ENCODE data around the gene FAM81A. TPM values are rescaled to one million over a fixed set of nuclear protein-coding genes. Genes with fewer than 3 reads are reported as not detected.

Gene FAM81A
- total RNA-seq, 6 experiments from 2014 or later: 0.18 TPM; not detected in 5

- Histone ChIP-seq H3K27ac (no peak overlapping the region), H3K4me1 (peaks cover 0 to 10% (median 0%) of the 10 kb centered on the region in 4 donors), H3K4me3 (no peak overlapping the region), H3K27me3 (no peaks in the 10 kb centered on the region), H3K9me3 (no peaks in the 10 kb centered on the region), H3K36me3 (no peaks in the 10 kb centered on the region)
- intact Hi-C loops (cut with DNase I): no loop called here
- DNase-seq: no peak
- TF ChIP-seq CTCF (IDR thresholded peaks at IDR 0.05) (no peak), POLR2A (IDR thresholded peaks at IDR 0.05) (no peak)
- no peak for ATAC-seq
- 63% methylated on average over 4 of the region's 4 CpGs for WGBS (ENCODE audit: insufficient coverage, low coverage, low lambda C conversion rate, missing lambda C conversion rate)
Observed at GRCh38 chr15:59555696-59556095, 117.7 kb downstream of the FAM81A start.

DNA sequence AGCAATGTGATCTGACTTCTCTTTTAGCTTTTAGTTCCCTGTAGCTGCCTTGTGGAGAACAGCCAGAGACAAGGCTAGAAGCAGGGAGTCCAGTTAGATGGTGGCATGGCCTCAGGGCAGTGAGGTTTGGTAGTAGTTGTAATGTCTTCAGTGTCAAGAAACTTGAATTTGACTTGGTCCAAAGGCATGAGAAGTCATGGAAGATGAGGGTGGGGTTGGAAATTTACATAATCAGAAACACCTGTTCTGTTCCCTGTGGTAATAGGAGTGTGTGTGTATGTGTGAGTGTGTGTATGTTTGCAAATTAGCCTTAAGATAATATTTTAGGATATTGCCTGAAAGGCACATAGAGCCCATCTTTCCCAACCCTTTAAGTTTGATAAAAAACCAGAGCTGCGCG is 118.4 kb downstream of the FAM81A start:
- H3K27me3 ChIP-seq: no peaks in the 10 kb centered on the region
- no peak overlapping the region for H3K27ac ChIP-seq
- peaks cover 0 to 10% (median 0%) of the 10 kb centered on the region in 4 donors for H3K4me1 ChIP-seq
- DNase-seq: no peak
- TF ChIP-seq CTCF (IDR thresholded peaks at IDR 0.05) (no peak), POLR2A (IDR thresholded peaks at IDR 0.05) (no peak)
- intact Hi-C loops (cut with DNase I): no loop called here
- no peaks in the 10 kb centered on the region for H3K36me3 ChIP-seq
- WGBS (ENCODE audit: insufficient coverage, low coverage, low lambda C conversion rate, missing lambda C conversion rate): 96% methylated on average over 2 of the region's 2 CpGs
- H3K4me3 ChIP-seq: no peak overlapping the region
- no peaks in the 10 kb centered on the region for H3K9me3 ChIP-seq
- peak in 1 of 4 donors; percentile 30 for ATAC-seq

DNA sequence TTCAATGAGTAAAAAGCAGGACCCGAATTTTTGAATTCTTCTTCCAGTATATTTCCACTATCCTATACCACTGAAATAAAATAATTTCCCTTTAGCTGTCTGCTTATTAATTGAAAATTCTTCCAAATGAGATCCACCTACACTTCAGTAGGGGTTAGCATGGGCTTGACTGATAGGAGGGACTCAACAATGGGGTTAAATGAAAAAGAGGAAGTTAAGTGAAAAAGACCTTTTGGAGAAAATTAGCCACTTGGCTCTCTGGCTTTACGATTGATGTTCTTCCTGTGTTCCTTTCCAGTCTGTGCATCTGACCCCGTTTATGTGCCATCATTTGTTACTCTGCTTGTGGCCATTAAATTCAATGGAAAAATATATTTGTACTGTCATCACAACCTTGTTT is 119.6 kb downstream of the FAM81A start:
- intact Hi-C loops (cut with DNase I): no loop called here
- H3K27me3 ChIP-seq: no peaks in the 10 kb centered on the region
- no peak overlapping the region for H3K4me3 ChIP-seq
- ATAC-seq (no peak), DNase-seq (no peak)
- peaks cover 0 to 10% (median 0%) of the 10 kb centered on the region in 4 donors for H3K4me1 ChIP-seq
- no peaks in the 10 kb centered on the region for H3K9me3 ChIP-seq
- H3K36me3 ChIP-seq: no peaks in the 10 kb centered on the region
- TF ChIP-seq POLR2A (IDR thresholded peaks at IDR 0.05): no peak
- TF ChIP-seq CTCF (IDR thresholded peaks at IDR 0.05): no peak
- no peak overlapping the region for H3K27ac ChIP-seq
- WGBS (ENCODE audit: insufficient coverage, low coverage, low lambda C conversion rate, missing lambda C conversion rate): 51% methylated on average over 3 of the region's 3 CpGs

GRCh38 chr15:59558851-59559250 is 120.9 kb downstream of the FAM81A start:
- intact Hi-C loops (cut with DNase I): no loop called here
- H3K27ac ChIP-seq: no peak overlapping the region
- DNase-seq (no peak), ATAC-seq (no peak)
- H3K27me3 ChIP-seq: no peaks in the 10 kb centered on the region
- peaks cover 0 to 8% (median 0%) of the 10 kb centered on the region in 4 donors for H3K4me1 ChIP-seq
- no peaks in the 10 kb centered on the region for H3K36me3 ChIP-seq
- 67% methylated on average over 1 of the region's 1 CpG for WGBS (ENCODE audit: insufficient coverage, low coverage, low lambda C conversion rate, missing lambda C conversion rate)
- H3K9me3 ChIP-seq: no peaks in the 10 kb centered on the region
- TF ChIP-seq CTCF (IDR thresholded peaks at IDR 0.05) (no peak), POLR2A (IDR thresholded peaks at IDR 0.05) (no peak)
- no peak overlapping the region for H3K4me3 ChIP-seq

DNA sequence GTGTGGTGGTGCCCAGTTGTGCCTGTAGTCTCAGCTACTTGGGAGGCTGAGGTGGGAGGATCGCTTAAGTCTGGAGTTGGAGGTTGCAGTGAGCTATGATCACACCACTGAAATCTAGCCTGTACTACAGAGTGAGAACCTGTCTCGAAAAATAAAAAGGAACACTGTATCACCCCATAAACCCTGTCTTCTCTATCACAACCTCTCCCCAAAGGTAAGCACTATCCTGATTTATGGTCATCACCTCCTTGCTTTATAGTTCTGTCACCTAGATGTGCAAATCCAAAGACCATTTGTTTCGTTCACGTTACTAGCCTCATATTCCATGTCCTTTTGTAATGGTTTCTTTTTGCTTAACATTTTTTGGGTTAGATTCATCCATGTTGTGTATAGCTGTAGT is 123.6 kb downstream of the FAM81A start:
- H3K9me3 ChIP-seq: no peaks in the 10 kb centered on the region
- no peaks in the 10 kb centered on the region for H3K4me1 ChIP-seq
- DNase-seq: no peak
- H3K27ac ChIP-seq: no peak overlapping the region
- no peak for TF ChIP-seq CTCF (IDR thresholded peaks at IDR 0.05)
- no peak for TF ChIP-seq POLR2A (IDR thresholded peaks at IDR 0.05)
- WGBS (ENCODE audit: insufficient coverage, low coverage, low lambda C conversion rate, missing lambda C conversion rate): 90% methylated on average over 4 of the region's 4 CpGs
- no peaks in the 10 kb centered on the region for H3K27me3 ChIP-seq
- no peaks in the 10 kb centered on the region for H3K36me3 ChIP-seq
- H3K4me3 ChIP-seq: no peak overlapping the region
- intact Hi-C loops (cut with DNase I): no loop called here
- ATAC-seq: no peak
